Right renal cortex interstitium (tissue), 3 donors: ENCODE measurements around the gene ZNF474. TPM values are rescaled to one million over a fixed set of nuclear protein-coding genes. Genes with fewer than 3 reads are reported as not detected.
"Not testable (repeated sequence)": the region's sequence is repeated elsewhere in the genome, so short reads cannot be mapped to it uniquely, and the experiment has no call there.

Source experiments
- DNase-seq, 3 donors: peaks; one replicate each; pipeline ENCODE4 v3.0.0-alpha.2; 2013; ENCODE audit warnings: low read depth in 3 of 3, low spot score in 2 of 3
- polyA plus RNA-seq, 3 donors: library from polyadenylated mRNA; unstranded; fragments of 120-200 nt; gene quantifications; one replicate each; pipeline ENCODE4 v1.2.1, GENCODE V29; 2013; ENCODE audit not compliant: insufficient read length in 3 of 3

Gene ZNF474
- polyA plus RNA-seq: under 1 TPM; 0.65 to 0.91 (median 0.71) TPM

DNA sequence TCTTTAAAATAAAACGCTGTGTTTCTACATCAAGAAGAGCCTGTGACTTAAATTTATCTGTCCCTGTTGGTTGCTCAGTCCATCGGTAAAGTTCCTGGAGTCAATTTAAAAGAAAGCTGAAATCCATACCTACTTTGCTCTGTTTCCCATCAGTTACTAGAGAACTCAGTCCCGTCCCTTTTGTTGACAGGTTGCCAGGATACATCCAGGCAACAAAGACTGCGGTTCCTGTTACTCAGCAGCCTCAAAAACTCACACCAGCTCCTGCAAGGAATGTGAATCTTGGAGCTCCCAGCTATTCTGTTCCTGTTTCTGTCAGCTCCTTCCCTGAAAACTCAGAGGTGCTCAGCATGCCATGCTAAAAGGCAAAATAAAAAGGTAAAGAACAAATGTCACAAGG lies at the start of gene ZNF474:
Gene ZNF474 (plus strand): TSS at position 241 of the 400 bp plus-strand sequence. CDS start 22,445 bp downstream, outside the sequence.
- DNase-seq: peak; percentile 45 to 78 (median 73)

DNA sequence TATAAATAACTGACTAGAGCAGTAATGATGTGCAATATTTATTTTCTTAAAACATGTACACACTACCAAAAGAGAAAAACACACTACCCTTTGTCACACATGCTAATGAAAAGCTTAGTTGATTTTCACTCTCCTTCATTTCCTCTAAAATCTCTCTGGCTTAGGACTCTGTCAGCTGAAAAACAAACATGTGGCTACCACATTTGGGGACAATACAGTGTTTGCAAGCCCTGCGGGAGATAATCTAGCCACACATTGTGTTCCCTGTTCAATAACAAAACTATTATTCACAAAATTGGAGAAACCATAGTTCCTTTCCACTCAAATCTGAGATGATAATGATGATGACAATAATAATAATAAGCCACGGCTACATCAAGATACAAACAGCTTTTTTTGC lies 47.8 kb upstream of the ZNF474 start:
- DNase-seq: no peak

DNA sequence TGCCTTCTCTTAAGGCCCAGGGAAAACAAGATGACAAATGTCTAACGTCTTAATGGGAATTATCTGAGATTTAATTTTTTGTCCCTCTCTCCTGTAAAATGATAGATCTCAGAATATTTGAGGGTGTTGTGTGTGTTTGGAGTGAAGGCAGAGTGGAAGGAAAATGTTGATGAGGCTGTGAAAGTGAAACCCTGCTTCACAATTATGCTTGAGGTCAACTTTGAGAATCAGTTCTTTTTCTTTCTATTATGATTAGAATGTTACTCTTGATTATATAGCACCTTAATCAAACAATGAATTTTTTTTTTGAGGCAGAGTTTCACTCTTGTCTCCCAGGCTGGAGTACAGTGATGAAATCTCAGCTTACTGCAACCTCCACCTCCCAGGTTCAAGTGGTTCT lies 45.8 kb upstream of the ZNF474 start:
- DNase-seq: no peak

DNA sequence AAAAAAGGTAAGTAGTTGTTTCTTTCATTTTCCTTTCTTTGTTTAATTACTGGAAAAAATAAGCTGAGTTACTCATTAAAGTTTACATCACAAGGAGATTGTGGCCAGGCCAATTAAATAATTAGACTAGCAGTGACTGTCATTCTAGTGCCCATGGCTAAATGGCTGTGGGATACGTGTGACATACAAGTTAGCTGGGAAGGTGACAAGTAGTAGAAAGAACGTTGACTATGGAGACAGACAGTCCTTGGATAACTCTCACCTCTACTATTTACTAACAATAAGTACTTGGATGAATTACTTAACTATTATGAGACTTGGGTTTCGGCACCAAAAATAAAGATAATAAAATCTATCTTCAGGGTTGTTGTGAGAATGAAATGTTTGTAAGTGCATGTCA lies 44.3 kb upstream of the ZNF474 start:
- DNase-seq: no peak

DNA sequence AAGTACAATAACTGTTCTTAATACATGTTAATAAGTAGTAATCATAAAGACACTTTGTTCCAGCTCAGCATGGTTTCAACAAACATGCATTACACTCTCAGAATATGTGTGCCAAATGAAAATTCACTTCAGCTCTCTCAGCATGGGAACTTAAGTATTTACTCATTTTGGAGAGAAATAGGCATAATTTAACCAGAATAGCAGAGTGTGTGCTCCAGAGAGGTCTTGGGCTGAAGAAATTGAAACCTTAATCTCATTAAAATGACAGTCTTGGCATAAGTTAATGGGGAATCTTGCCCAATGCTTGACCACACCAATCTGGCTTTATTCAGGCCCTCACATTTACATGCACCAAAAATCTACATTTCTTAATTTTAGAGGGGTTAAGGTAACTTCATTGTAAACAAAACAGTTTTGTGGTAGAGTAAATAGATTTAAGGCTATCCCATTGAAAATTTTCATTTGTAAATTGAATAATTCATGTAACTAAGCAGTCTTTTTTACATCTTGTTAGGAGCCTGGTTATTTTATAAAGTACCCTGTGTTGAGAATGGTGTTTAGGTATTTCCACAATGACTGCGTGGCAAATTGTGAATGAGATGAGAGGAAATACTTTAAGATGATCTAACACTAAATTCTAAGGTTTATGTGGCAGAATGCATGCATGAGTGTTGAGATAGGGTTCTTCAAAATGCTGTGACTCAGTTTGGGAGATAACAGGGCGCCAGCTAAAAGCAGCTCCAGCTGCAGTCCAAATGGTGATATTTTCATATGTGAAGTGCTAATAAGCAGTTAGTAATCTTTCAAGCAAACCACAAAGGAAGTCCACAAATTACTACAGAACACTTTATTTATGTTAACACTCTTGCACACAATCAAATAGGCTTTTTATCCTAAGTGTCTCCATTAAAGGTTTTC lies 40.0 kb upstream of the ZNF474 start:
- DNase-seq: no peak

DNA sequence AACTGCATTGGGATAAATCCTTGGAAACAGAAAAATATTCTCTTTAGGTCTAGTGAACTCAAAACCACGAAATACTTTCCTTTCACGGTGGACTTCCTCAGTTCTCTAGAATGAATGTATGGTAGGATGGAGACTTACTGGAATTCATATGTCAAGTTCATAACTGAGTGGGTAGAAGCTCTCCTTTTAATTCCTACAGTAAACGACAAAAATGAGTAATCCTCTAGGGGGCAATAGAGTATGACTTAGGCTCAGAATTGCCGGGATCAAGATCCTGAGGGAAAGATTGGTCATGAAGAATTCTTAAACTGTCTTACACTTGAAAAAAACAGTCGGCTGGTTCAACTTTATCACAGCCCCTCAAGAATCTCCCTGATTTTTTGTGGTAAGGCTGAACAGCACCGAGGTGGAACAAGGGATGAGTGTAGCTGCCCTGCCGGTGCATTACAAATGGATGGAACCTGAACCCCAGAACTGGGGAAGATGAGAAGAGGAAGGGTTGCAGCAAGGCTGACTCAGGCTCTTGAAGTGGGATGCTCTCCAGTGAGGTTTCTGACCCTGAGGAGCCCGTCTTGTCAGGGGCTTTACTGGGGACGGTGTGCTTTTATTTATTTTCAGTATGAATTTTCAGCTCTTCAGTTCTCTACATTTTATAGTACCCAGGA lies 37.3 kb upstream of the ZNF474 start:
- DNase-seq: no peak

DNA sequence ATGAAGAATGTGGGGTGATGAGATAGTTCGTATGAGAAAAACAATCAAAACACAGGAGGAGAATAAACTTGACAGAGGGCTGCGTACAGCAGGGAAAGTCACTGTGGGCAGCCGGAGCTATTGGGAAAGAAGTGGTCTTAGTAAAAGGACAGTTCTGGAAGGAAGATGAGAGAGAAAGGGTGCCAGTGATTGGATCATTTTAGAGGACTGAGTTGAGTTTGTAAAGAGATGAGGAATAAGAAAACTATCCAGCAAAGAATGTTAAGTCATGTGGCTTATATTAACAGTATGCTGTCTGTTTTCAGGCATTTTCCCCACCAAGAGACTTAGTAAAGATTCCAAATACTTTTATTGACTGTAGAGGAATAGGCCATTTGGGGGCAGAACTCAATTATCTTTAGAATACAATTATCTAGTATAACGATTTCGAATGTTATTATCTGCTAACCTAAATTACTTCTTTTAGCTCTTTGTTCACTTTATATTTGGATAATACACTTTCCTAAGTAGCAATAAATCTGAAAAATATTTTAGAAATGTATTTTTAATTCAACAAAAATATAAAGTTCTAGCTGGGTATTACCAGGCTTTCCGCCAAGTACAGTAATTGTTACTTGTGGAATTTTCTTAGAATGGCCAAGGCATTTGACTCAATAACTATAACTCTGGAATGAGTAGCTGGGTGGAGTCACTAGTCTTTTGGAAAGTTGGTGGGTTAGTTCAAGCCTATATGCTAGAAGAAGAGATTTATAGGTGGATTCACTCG lies 35.7 kb upstream of the ZNF474 start:
- no peak for DNase-seq

DNA sequence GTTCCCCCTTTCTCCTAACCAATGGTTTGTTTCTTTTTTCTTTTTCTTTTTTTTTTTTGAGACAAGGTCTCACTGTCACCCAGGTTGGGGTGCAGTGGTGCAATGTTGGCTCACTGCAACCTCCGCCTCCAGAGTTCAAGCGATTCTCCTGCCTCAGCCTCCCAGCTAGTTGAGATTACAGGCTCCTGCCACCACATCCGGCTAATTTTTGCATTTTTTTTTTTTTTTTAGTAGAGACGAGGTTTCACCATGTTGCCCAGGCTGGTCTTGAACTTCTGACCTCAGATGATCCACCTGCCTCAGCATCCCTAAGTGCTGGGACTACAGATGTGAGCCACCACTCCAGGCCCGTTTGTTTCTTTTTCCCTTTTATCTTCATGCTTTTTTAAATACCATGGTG lies 35.1 kb upstream of the ZNF474 start:
- DNase-seq: not testable (repeated sequence)

DNA sequence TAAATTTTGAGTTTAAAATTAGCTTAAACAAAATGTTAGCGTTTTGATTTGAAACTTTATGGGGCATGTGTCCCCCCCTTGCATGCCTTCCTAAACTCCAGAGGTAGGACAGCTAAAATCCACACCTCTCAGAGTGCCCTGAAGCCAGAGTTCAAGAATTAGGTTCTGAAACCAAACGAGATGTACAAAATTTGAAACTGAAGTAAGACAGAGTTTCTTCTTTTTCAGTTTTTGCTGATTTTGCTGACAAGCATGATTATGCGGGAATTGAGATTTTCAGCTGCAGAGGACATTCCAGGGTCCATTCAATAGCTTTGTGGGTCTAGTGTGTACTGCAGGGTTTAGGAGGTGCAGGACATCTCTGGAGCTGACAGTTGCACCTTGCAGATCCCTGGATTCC lies 34.2 kb upstream of the ZNF474 start:
- no peak for DNase-seq

DNA sequence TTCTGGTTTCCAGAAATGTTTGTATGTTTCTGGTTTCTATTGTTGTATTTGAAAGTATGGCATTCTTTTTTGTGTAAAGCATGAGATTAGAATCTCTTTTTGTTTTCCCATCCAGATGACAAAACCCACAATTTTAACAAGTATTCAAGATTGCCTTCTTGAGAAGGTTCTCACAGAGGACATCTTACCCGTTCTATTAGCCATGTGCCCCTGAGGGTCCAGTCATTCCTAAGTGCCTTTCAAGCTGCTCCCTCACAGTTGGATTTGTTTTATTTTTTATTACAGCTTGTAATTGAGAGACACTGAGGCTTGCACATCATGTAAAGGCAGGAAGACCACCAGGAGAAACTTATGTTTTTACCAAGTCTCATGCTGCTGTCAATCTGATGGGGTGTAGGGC lies 32.0 kb upstream of the ZNF474 start:
- no peak for DNase-seq

DNA sequence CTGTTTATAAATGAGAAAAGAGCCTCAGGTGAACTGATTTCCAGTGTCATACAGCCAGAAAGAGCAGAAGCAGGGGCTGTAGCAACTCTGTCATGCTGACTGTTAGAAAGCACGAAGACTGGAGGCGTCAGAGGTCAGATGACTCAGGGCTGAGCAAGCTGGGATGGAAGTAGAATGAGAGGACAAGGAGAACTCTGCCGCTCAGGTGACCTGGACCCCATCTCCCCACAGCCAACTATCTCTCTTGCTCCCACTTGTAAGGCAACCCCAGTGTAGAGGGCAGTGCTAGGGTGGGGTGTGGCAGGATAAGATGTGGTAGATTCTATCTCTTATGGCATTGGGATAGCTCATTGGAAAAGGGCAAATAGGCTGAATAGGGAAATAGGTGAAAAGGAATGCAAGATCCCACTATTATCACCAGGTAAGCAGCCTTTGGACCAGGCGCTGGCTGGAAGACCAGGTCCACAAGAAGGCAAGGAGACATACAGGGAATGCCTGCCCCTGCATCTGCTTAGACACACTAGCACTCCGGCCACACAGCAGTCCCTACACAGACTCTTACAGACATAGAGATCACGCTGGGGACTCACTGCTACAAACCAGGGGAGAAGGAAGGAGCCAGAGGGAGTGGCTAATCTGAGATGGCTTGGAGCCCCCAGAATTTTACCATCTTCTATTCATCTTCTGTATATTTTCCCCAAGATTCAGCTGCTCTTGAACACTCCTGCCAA lies 30.1 kb upstream of the ZNF474 start:
- no peak for DNase-seq

DNA sequence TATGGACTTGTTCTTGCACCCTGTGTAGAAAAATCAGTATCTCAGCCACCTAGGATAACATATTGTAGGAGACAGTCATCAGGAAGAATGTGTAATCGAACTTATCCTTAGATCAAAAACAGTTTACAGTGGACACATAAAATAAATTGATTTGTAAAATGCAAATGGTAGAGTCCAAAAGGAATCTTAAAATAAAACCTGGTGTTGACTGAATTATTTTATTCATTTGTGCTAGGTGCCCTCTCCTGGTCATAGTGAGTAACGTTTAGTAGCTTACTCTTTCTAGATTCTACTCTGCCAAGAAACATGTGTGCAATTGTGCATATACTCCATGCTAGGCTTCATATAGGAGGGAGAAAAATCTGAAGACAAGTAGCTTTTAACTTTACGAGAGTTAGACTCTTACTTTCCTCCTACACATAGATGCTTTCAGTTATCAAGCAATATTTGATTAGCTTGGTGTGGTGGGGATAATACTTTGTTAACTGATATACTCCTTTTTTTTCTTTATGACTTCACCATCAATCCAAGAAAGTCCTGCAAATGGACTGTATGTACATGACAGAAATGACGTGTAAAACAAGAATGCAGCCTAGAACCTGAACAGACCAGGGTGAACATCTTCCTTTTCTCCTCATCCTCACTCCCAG lies 27.6 kb upstream of the ZNF474 start:
- peak in 1 of 3 donors; percentile 12 for DNase-seq

DNA sequence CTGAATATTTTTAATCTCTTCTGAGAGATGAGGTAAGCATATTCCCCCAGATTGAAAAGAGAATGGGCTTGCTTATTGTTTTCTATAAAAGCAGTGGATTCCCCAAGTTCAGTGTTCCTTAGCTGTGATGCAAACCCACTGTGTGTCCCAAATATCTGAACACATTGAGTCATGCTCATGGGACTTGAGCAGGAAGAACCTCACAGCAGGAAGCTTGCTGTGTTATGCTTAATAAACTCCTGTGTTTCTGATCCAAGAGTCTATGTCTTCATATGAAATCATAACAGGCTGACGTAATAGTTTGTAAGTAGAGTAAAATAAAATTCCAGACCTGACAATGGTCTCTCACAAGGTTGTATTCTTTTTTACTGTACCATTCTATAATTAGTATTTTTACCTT lies 26.5 kb upstream of the ZNF474 start:
- no peak for DNase-seq

DNA sequence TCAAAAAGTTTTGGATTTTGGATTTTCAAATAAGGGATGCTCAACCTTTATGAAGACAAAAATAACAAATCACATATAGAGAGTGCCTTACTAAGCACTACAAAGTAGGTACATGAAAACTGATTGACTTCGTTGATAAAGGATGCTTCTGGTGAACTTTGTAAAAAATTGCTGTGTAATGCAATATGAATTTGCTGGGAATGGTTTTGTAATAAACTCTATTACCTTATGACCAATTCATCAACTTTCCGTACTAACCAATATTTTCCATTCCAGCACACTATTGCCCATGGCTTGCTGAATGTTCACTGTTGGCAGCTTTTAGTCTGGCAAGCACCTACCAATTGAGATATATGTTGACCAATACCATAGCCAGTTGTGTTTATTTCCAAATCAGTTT lies 23.4 kb upstream of the ZNF474 start:
- DNase-seq: no peak

DNA sequence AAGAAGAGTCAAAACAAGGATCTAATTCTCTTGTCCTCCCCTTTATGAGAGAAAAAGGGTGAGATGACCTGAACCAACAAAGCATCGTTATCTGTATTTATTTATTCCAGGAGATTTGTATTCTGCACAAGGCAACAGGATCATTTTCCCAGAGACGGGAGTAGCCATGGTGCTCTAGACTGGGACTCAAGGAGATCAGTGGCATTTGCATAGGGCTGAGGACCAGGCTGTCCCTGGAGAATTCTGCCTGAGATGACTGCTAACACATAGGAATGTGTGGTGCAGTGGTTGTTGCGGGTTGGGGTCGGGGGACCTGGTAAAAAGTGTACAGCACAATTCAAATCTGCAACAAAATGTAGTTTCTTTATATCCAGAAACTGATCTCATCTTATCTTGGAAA lies 22.3 kb upstream of the ZNF474 start:
- no peak for DNase-seq

DNA sequence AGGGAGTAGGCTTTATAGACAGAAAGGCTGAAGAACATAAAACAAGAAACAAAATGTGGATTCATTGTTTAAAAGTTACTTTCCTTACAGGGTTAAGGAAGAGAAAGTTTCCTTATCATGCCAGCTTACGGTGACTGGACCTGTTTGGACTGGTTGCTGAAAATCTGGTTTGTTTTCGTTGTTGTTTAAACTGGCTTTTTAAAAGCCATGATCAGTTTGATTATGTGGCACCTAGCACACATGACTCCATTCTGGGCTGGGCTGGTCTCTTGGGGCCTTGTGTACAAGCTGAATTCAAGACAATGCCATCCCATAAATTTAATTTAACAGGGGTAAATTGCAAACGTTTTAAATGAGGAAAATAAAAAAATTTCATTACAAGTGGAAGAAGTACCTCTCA lies 18.4 kb upstream of the ZNF474 start:
- DNase-seq: no peak

DNA sequence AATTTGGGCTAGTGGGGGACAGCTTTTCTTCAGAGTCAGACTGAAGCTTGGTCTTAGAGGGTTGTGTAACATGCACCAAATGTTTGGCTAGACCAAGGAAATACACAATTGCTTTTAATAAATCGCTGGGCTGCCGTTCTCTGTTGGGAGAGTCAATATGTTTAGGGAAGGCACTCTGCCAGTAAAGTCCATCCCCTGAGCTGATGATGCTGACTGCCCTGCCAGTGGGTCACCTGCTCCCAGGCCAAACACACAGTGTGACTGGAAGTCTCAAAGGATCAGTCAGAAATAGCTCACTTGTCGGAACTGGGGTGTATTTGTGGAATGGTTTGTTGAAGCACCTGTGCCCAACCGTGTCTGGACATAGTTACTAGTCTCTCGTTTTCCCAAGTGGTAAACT lies 17.9 kb upstream of the ZNF474 start:
- no peak for DNase-seq

DNA sequence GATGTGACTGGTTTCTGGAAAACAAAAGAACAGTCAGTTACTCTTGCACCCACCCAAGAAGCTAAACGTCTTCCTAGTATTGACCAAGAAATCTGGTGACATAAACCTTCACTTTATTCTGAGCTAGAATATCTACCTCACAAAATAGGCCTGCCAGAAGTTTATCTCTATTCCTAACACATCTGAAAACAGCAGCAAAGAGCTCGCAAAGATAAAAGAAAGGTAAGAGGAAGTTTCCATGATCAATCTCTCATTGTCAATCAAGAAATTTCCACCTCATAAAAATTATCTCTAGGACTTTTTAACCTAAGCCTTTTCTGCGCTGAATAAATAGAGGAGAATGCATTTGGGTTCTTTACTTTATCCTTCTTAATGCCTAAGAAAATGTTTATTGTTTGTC lies 17.3 kb upstream of the ZNF474 start:
- no peak for DNase-seq

DNA sequence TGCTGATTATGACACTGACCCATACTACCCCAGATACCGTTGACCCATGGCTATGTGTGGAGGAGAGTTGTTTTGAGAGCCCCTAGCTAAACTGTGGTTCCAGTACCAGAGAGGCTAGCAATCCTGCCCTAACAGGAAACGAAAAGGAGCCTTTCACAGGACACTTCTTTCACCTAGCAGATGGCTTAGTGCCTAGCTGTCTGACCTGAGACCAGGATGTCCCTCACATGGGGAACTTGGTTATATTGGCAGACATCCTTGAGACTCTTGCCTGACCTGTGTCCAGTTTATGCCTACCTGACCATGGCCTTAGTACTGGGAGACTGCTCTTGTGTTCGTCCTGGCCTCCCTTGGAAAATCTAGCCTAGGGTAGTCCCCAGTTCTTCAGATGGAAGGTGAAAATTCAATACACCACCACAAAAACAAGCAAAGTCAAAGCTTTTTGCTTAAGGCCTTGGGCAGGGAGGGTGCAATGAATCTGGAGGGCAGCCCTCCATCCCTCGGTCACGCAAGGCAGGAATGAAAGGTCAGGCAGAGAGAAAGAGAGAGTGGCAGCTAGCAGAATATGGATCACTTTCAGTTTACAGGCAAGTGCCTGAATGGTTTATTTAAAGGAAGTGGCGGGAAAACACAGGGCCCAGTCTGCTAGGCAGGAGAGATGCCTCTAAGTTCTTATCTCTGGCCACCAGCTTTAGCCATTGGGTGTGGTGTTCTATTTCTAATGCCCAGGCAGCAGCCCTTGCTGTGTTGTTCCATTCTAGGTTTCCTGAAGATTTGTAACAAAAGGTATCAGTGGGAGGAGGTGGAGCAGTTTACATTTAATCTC lies 16.4 kb upstream of the ZNF474 start:
- no peak for DNase-seq
